HepG2 (cell line): ENCODE measurements around the gene RGL3. TPM values are rescaled to one million over a fixed set of nuclear protein-coding genes. Genes with fewer than 3 reads are reported as not detected.

Experiments used
- ATAC-seq: fragments of 200-7000 bp; cut with Tn5 transposase; 3 replicates; pipeline ENCODE4 v1.9.1; 2020; ENCODE audit warnings: mild to moderate bottlenecking, moderate library complexity
- BruUV-seq: library from RNA; stranded (reverse); fragments of 400-500 nt; replicated peaks from 2 replicates; lab custom pipeline; 2021; lab: Mats Ljungman, UMichigan
- CTCF ChIA-PET: fragments of 300-600 bp; formaldehyde crosslinking; extraction: SDS; loops from one replicate; lab custom pipeline; 2021; ENCODE audit warnings: low total read pairs, inconsistent platforms, low intra/inter-chr PET ratio; lab: Yijun Ruan, JAX
- POLR2A ChIA-PET: fragments of 350-600 bp; sonication (Branson Sonifier 250); formaldehyde crosslinking; loops from one replicate; lab custom pipeline; 2020; ENCODE audit warnings: antibody characterized with exemption, inconsistent platforms; lab: Yijun Ruan, JAX
- DNase-seq: peaks from one replicate; pipeline ENCODE4 v3.0.0-alpha.2; 2015; ENCODE audit warnings: low spot score
- FAIRE-seq: peaks from 3 replicates; lab custom pipeline; 2011; peaks lifted over from hg19 to GRCh38; lab: Jason Lieb, UNC
- H2AFZ ChIP-seq: one replicate; pipeline ENCODE4 v1.6.1; 2011; ENCODE audit warnings: low read length, inconsistent platforms
- H3K27ac ChIP-seq: fragments of 300-600 bp; 3 replicates; pipeline ENCODE4 v1.8.0; 2011; ENCODE audit warnings: mixed run types, mild to moderate bottlenecking, mixed read lengths, low read length, inconsistent platforms; ENCODE audit not compliant: insufficient read depth; ENCODE audit errors: extremely low read length
- H3K27me3 ChIP-seq, 2 experiments: fragments of 200-600 bp in 1 of 2; 2 replicates in 1 of 2; 3 replicates in 1 of 2; pipeline versions ENCODE4 v1.6.0 to v1.8.0; 2011; ENCODE audit warnings: low read length in 2 of 2, mild to moderate bottlenecking in 2 of 2, moderate library complexity in 2 of 2, inconsistent platforms in 1 of 2; ENCODE audit not compliant: insufficient read depth in 2 of 2, control insufficient read depth in 1 of 2
- H3K36me3 ChIP-seq, 2 experiments: fragments of 200-600 bp in 1 of 2; replicated peaks in 1 of 2; 2 replicates in 1 of 2; 3 replicates in 1 of 2; pipeline versions ENCODE4 v1.5.1 to v1.8.0; 2011; ENCODE audit warnings: low read length in 2 of 2, inconsistent platforms in 1 of 2; ENCODE audit not compliant: insufficient read depth in 2 of 2, control insufficient read depth in 1 of 2
- H3K4me1 ChIP-seq: 2 replicates; pipeline ENCODE4 v1.5.1; 2012; ENCODE audit warnings: low read length, inconsistent platforms; ENCODE audit not compliant: insufficient read depth
- H3K4me2 ChIP-seq: 2 replicates; pipeline ENCODE4 v1.6.0; 2011; ENCODE audit warnings: low read depth, low read length, inconsistent platforms
- H3K4me3 ChIP-seq, 3 experiments: fragments of 200-600 bp in 1 of 3; sonication (generic), shearing (Covaris generic) in 1 of 3; replicated peaks in 1 of 3; 2 replicates each; pipeline ENCODE4 v1.5.1; 2011 to 2016; ENCODE audit warnings: low read length in 3 of 3, inconsistent platforms in 2 of 3, low read depth in 2 of 3, mild to moderate bottlenecking in 2 of 3, control low read depth in 1 of 3, mixed read lengths in 1 of 3; ENCODE audit not compliant: insufficient read depth in 1 of 3
- H3K79me2 ChIP-seq: one replicate; pipeline ENCODE4 v1.6.1; 2011; ENCODE audit warnings: low read length, inconsistent platforms; ENCODE audit not compliant: insufficient read depth
- H3K9ac ChIP-seq: 2 replicates; pipeline ENCODE4 v1.6.0; 2011; ENCODE audit warnings: mild to moderate bottlenecking, low read depth, low read length, inconsistent platforms; ENCODE audit not compliant: insufficient read depth
- H3K9me3 ChIP-seq: 2 replicates; pipeline ENCODE4 v1.5.1; 2012; ENCODE audit warnings: mild to moderate bottlenecking, low read length
- H4K20me1 ChIP-seq: 2 replicates; pipeline ENCODE4 v1.6.0; 2011; ENCODE audit warnings: inconsistent platforms, mild to moderate bottlenecking, low read length, moderate library complexity; ENCODE audit not compliant: insufficient read depth
- ADNP ChIP-seq: sonication (generic); formaldehyde crosslinking; IDR thresholded peaks from 2 replicates; pipeline ENCODE4 v1.4.0; 2020; ENCODE audit warnings: missing genetic modification reagents
- ATF7-NPFF ChIP-seq: sonication (generic); formaldehyde crosslinking; IDR thresholded peaks from 2 replicates; pipeline ENCODE4 v1.8.1; 2023; ENCODE audit warnings: mild to moderate bottlenecking, low read depth, missing genetic modification reagents, moderate library complexity
- BORCS8-MEF2B ChIP-seq: sonication (generic); formaldehyde crosslinking; IDR thresholded peaks from 2 replicates; pipeline ENCODE4 v1.8.0; 2022; ENCODE audit warnings: mild to moderate bottlenecking, missing genetic modification reagents
- FOSL1 ChIP-seq: sonication (generic); formaldehyde crosslinking; IDR thresholded peaks from 2 replicates; pipeline ENCODE4 v1.9.0; 2021; ENCODE audit warnings: missing genetic modification reagents, borderline replicate concordance
- FOXK1 ChIP-seq: sonication (generic); formaldehyde crosslinking; IDR thresholded peaks from 2 replicates; pipeline ENCODE4 v1.4.0; 2020; ENCODE audit warnings: low read depth, missing genetic modification reagents, borderline replicate concordance
- GATAD1 ChIP-seq: IDR thresholded peaks from 2 replicates; pipeline ENCODE4 v1.6.1; 2016; ENCODE audit warnings: missing genetic modification reagents, missing compliant biosample characterization
- IRF9 ChIP-seq: sonication (generic); formaldehyde crosslinking; IDR thresholded peaks from 2 replicates; pipeline ENCODE4 v1.8.0; 2022; ENCODE audit warnings: missing genetic modification reagents, mild to moderate bottlenecking, borderline replicate concordance
- MAF1 ChIP-seq: sonication (generic); formaldehyde crosslinking; IDR thresholded peaks from 2 replicates; pipeline ENCODE4 v1.5.0; 2020; ENCODE audit warnings: missing genetic modification reagents, borderline replicate concordance
- MED1 ChIP-seq: sonication (generic); formaldehyde crosslinking; IDR thresholded peaks from 2 replicates; pipeline ENCODE4 v1.4.0; 2020; ENCODE audit warnings: missing genetic modification reagents
- RAD21 ChIP-seq: fragments of 450-650 bp; formaldehyde crosslinking; IDR thresholded peaks from 2 replicates; pipeline ENCODE4 v1.5.0; 2020; ENCODE audit warnings: mild to moderate bottlenecking
- SALL2 ChIP-seq: sonication (generic); formaldehyde crosslinking; IDR thresholded peaks from 2 replicates; pipeline ENCODE4 v1.8.1; 2023; ENCODE audit warnings: mild to moderate bottlenecking, missing genetic modification reagents, inconsistent platforms
- SIN3A ChIP-seq: IDR thresholded peaks from 2 replicates; pipeline ENCODE4 v1.6.1; 2011; ENCODE audit warnings: low read depth, mild to moderate bottlenecking, control low read depth, low read length, borderline replicate concordance
- ZNF225 ChIP-seq: sonication (generic); formaldehyde crosslinking; IDR thresholded peaks from 2 replicates; pipeline ENCODE4 v1.4.0; 2020; ENCODE audit warnings: mild to moderate bottlenecking, missing genetic modification reagents
- ZNF639 ChIP-seq: conservative IDR thresholded peaks from 2 replicates; pipeline ENCODE4 v1.6.1; 2018; ENCODE audit warnings: missing genetic modification reagents
- ZNF691 ChIP-seq: sonication (generic); formaldehyde crosslinking; IDR thresholded peaks from 2 replicates; pipeline ENCODE4 v1.4.0; 2020; ENCODE audit warnings: missing genetic modification reagents, low read depth, mild to moderate bottlenecking, borderline replicate concordance
- ZSCAN5A ChIP-seq: sonication (generic); formaldehyde crosslinking; IDR thresholded peaks from 2 replicates; pipeline ENCODE4 v1.8.0; 2022; ENCODE audit warnings: mild to moderate bottlenecking, missing genetic modification reagents, borderline replicate concordance
- WGBS: methylation state at CpG from one replicate; pipeline ENCODE4 v1.1.6; 2017; ENCODE audit warnings: low lambda C conversion rate; 5-methylcytosine and 5-hydroxymethylcytosine counted together
- in situ Hi-C: cut with HindIII; loops from 2 replicates; pipeline ENCODE4 v1.10.0; 2017; ENCODE audit warnings: low pct_unique_long_range_greater_than_20kb; ENCODE audit not compliant: extremely low pct_ligation_motif_present
- intact Hi-C: fragments of 100-400 bp; cut with micrococcal nuclease; formaldehyde crosslinking; loops from one replicate; pipeline ENCODE4 v1.10.0; 2022; ENCODE audit not compliant: unreplicated experiment
- polyA plus RNA-seq, 8 experiments: library from polyadenylated mRNA; depleted of rRNA in 3 of 8; stranded (reverse) in 7 of 8; unstranded in 1 of 8; fragments of >200 nt; fragmentation: Illumina TruSeq in 4 of 8; extraction: Trizol in 4 of 8; gene quantifications; 2 replicates each; pipeline versions ENCODE4 v1.2.1 to v1.2.3, GENCODE V29; 2011 to 2016; ENCODE audit warnings: low read depth in 4 of 8, missing spikeins in 1 of 8, mixed read lengths in 1 of 8; ENCODE audit not compliant: insufficient read depth in 1 of 8
- total RNA-seq, 5 experiments: library from RNA; depleted of rRNA; stranded (reverse); fragments of >200 nt; fragmentation: Illumina TruSeq; extraction: Trizol; gene quantifications; 2 replicates each; pipeline ENCODE4 v1.2.3, GENCODE V29; 2016; ENCODE audit warnings: low read depth in 1 of 5

RGL3 gene
- total and polyA plus RNA-seq, 2 of the 13 experiments (the other 11 are each of a cell fraction or from before 2014, with no cell fraction given): 4.2 to 7.6 TPM

GRCh38 chr19:11382898-11383705 is 36.0 kb downstream of the RGL3 start:
- Histone ChIP-seq H3K4me3 (peak overlapping the region; percentile 51 to 77 (median 65)), H3K27ac (peak overlapping the region; percentile 46), H3K4me1 (peaks cover 49% of the 10 kb centered on the region), H3K36me3 (no peaks in the 10 kb centered on the region), H4K20me1 (no peaks in the 10 kb centered on the region), H3K27me3 (no peaks in the 10 kb centered on the region), H3K79me2 (no peaks in the 10 kb centered on the region), H3K9ac (peak overlapping the region; percentile 34; the same call in 1 of the 2 replicates), H2AFZ (no peak overlapping the region), H3K9me3 (no peaks in the 10 kb centered on the region), H3K4me2 (peak overlapping the region; percentile 91)
- POLR2A ChIA-PET: interaction anchor here (1.0 to 2.6 kb wide), 8 partner anchors 8 to 215 kb away, joined by 3 to 51 read pairs (median 5); partner anchors contain the start of genes CCDC159, ODAD3, PRKCSH and RGL3
- intact Hi-C loops: loop anchor here (5.0 kb wide), 1 partner anchor 39 kb away; no protein-coding TSS in a partner anchor
- BruUV-seq: no TSS peak
- no CpG with 5 or more reads among the region's 65 CpGs for WGBS
- FAIRE-seq (peak; percentile 26), ATAC-seq (peak; percentile 37), DNase-seq (peak; percentile 70)
- in situ Hi-C loops: loop anchor here (5.0 kb wide), 2 partner anchors 39 to 99 kb away; partner anchors contain the start of gene ELAVL3
- CTCF ChIA-PET: interaction anchor here (1.0 to 2.4 kb wide), 4 partner anchors 53 to 63 kb away, joined by 3 to 9 read pairs (median 4); partner anchors contain the start of genes ODAD3 and PRKCSH
- TF ChIP-seq BORCS8-MEF2B (CRISPR knock-in tag): 0 out of 2 replicates have a peak, but pooled peaks have one; percentile 34
- TF ChIP-seq SIN3A: peak; percentile 28; the same call in 1 of the 2 replicates
- peak; percentile 65; the same call in 1 of the 2 replicates for TF ChIP-seq ZNF639 (CRISPR knock-in tag)
- peak; percentile 74 for TF ChIP-seq RAD21 (CRISPR knock-in tag)
- TF ChIP-seq GATAD1 (CRISPR knock-in tag): 0 out of 2 replicates have a peak, but pooled peaks have one; percentile 28
- 0 out of 2 replicates have a peak, but pooled peaks have one; percentile 18 for TF ChIP-seq MED1 (CRISPR knock-in tag)
- no peak for TF ChIP-seq ZSCAN5A (CRISPR knock-in tag)
- TF ChIP-seq IRF9: no peak; the same call in 1 of the 2 replicates
- TF ChIP-seq MAF1 (CRISPR knock-in tag): 0 out of 2 replicates have a peak, but pooled peaks have one; percentile 11
- no peak for TF ChIP-seq FOSL1 (CRISPR knock-in tag)
- peak; percentile 43; the same call in 1 of the 2 replicates for TF ChIP-seq SALL2
- peak; percentile 48; the same call in 1 of the 2 replicates for TF ChIP-seq ZNF691
- TF ChIP-seq FOXK1 (CRISPR knock-in tag): no peak
- TF ChIP-seq ATF7-NPFF: 0 out of 2 replicates have a peak, but pooled peaks have one; percentile 36
- TF ChIP-seq ZNF225 (CRISPR knock-in tag): 0 out of 2 replicates have a peak, but pooled peaks have one; percentile 30
- peak; percentile 91 for TF ChIP-seq ADNP (CRISPR knock-in tag)
